GM12864 (cell line): ENCODE data around the gene NDUFS6.

Experiments used
- DNase-seq: peaks from one replicate; pipeline ENCODE4 v3.0.0-alpha.2; 2011; ENCODE audit warnings: low read depth
- H3K4me3 ChIP-seq: 2 replicates; pipeline ENCODE4 v1.5.1; 2011; ENCODE audit warnings: mild to moderate bottlenecking, low read depth, low read length, control low read depth
- CTCF ChIP-seq: IDR thresholded peaks from 2 replicates; pipeline ENCODE4 v1.5.1; 2011; ENCODE audit warnings: low read depth, mild to moderate bottlenecking, moderate library complexity, low read length, control low read depth, inconsistent platforms; ENCODE audit errors: missing control alignments

NDUFS6 gene

GRCh38 chr5:1823381-1824034 is 22.3 kb downstream of the NDUFS6 start:
- TF ChIP-seq CTCF, result no peak

GRCh38 chr5:1824109-1824821 is 23.1 kb downstream of the NDUFS6 start:
- H3K4me3 ChIP-seq, result no peak overlapping the region
- TF ChIP-seq CTCF, result no peak
- DNase-seq, result no peak

More at GRCh38 chr5:1823381-1824034, 22.3 kb downstream of the NDUFS6 start:
- no peak for DNase-seq
- no peak overlapping the region for H3K4me3 ChIP-seq

GRCh38 chr5:1824903-1825841 is 24.0 kb downstream of the NDUFS6 start:
- no peak for TF ChIP-seq CTCF
- no peak overlapping the region for H3K4me3 ChIP-seq
- no peak for DNase-seq

- H3K4me3 ChIP-seq, result no peak overlapping the region
- DNase-seq, result no peak
- TF ChIP-seq CTCF, result no peak
Observed at GRCh38 chr5:1826235-1826980, 25.2 kb downstream of the NDUFS6 start.

GRCh38 chr5:1827025-1827885 is 26.0 kb downstream of the NDUFS6 start:
- H3K4me3 ChIP-seq, result no peak overlapping the region
- no peak for DNase-seq
- TF ChIP-seq CTCF, result no peak

- no peak overlapping the region for H3K4me3 ChIP-seq
- no peak for DNase-seq
- TF ChIP-seq CTCF, result no peak
Observed at GRCh38 chr5:1827886-1828397, 26.7 kb downstream of the NDUFS6 start.
